ENCODE data around the gene MAPK4.

- TF ChIP-seq POLR2A (IDR thresholded peaks at IDR 0.05; ENCODE audit: low read depth, low read length), result no peak
- no peak for TF ChIP-seq POLR2AphosphoS5 (IDR thresholded peaks at IDR 0.05; ENCODE audit: low read depth, low read length)
Measured at GRCh38 chr18:50721006-50721405, 161.1 kb downstream of the MAPK4 start.

Measured in GM12892 (cell line).